ENCODE data around the gene MRPL23. TPM values are rescaled to one million over a fixed set of nuclear protein-coding genes. Genes with fewer than 3 reads are reported as not detected.

The MRPL23 gene
- total and polyA plus RNA-seq, 2 of the 13 experiments (the other 11 are each of a cell fraction or from before 2014, with no cell fraction given), result 67.8 to 123 TPM

- TF ChIP-seq DZIP1 (CRISPR knock-in tag; IDR thresholded peaks at IDR 0.05), result no peak
- no peak for TF ChIP-seq ZNF101 (CRISPR knock-in tag; IDR thresholded peaks at IDR 0.05; ENCODE audit: borderline replicate concordance, low read depth)
Observed at GRCh38 chr11:1933416-1934334, 13.5 kb upstream of the MRPL23 start (continued).

GRCh38 chr11:1934335-1935155 is 12.6 kb upstream of the MRPL23 start:
- CTCF ChIA-PET (ENCODE audit: low intra/inter-chr PET ratio, low total read pairs), result no interaction called here
- no peak for ATAC-seq
- Histone ChIP-seq H3K4me3 (replicated peaks in 1 of 3; ENCODE audit: insufficient read depth in 1 of 3, low read depth in 2 of 3, low read length in 3 of 3) (no peak overlapping the region), H3K27ac (ENCODE audit: extremely low read length, insufficient read depth, low read length) (no peak overlapping the region), H4K20me1 (ENCODE audit: insufficient read depth, low read length) (no peaks in the 10 kb centered on the region), H3K4me2 (ENCODE audit: low read depth, low read length) (no peak overlapping the region), H2AFZ (ENCODE audit: low read length) (no peak overlapping the region), H3K79me2 (ENCODE audit: insufficient read depth, low read length) (no peaks in the 10 kb centered on the region), H3K9ac (ENCODE audit: insufficient read depth, low read depth, low read length) (no peak overlapping the region), H3K4me1 (ENCODE audit: insufficient read depth, low read length) (no peaks in the 10 kb centered on the region), H3K27me3 (ENCODE audit: control insufficient read depth in 1 of 2, insufficient read depth in 2 of 2, low read length in 2 of 2) (peaks cover 21 to 76% of the 10 kb centered on the region in 2 experiments), H3K9me3 (ENCODE audit: low read length) (no peaks in the 10 kb centered on the region), H3K36me3 (replicated peaks in 1 of 2; ENCODE audit: control insufficient read depth in 1 of 2, insufficient read depth in 2 of 2, low read length in 2 of 2) (no peaks in the 10 kb centered on the region)
- no peak for DNase-seq (ENCODE audit: low spot score)
- no TSS peak for BruUV-seq (replicated peaks)
- FAIRE-seq, result no peak
- intact Hi-C loops (cut with micrococcal nuclease; ENCODE audit: unreplicated experiment) (no loop called here), in situ Hi-C loops (cut with HindIII; ENCODE audit: extremely low pct_ligation_motif_present, low pct_unique_long_range_greater_than_20kb) (no loop called here)
- POLR2A ChIA-PET, result no interaction called here
- 31% methylated on average over 10 of the region's 24 CpGs for WGBS (ENCODE audit: low lambda C conversion rate)
- TF ChIP-seq ZFP90 (CRISPR knock-in tag; IDR thresholded peaks at IDR 0.05; ENCODE audit: borderline replicate concordance) (no peak), SYNCRIP (IDR thresholded peaks at IDR 0.05; ENCODE audit: insufficient read depth, low read depth, low read length) (no peak), MED1 (CRISPR knock-in tag; IDR thresholded peaks at IDR 0.05) (no peak), ZNF567 (CRISPR knock-in tag; IDR thresholded peaks at IDR 0.05; ENCODE audit: borderline replicate concordance) (no peak), ZMYM4 (CRISPR knock-in tag; IDR thresholded peaks at IDR 0.05) (no peak), ZC3H13 (CRISPR knock-in tag; IDR thresholded peaks at IDR 0.05) (no peak), ZNF512B (CRISPR knock-in tag; IDR thresholded peaks at IDR 0.05; ENCODE audit: borderline replicate concordance) (no peak), ZNF614 (CRISPR knock-in tag; IDR thresholded peaks at IDR 0.05; ENCODE audit: borderline replicate concordance) (no peak), ZNF17 (CRISPR knock-in tag; IDR thresholded peaks at IDR 0.05) (no peak), ZNF83 (CRISPR knock-in tag; IDR thresholded peaks at IDR 0.05; ENCODE audit: borderline replicate concordance) (no peak), ZSCAN12 (CRISPR knock-in tag; IDR thresholded peaks at IDR 0.05) (no peak)
- TF ChIP-seq, protein P1, sequence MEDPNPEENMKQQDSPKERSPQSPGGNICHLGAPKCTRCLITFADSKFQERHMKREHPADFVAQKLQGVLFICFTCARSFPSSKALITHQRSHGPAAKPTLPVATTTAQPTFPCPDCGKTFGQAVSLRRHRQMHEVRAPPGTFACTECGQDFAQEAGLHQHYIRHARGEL (CRISPR knock-in tag; IDR thresholded peaks at IDR 0.05), result no peak

Measured in HepG2 (cell line).